Ishikawa (cell line): ENCODE results near the gene C1orf21.

Experiments used
- CEBPB ChIP-seq: IDR thresholded peaks from 2 replicates; pipeline ENCODE4 v1.6.1; 2012
- CREB1 ChIP-seq: IDR thresholded peaks from 2 replicates; pipeline ENCODE4 v1.6.1; 2012; ENCODE audit warnings: low read depth
- EGR1 ChIP-seq: IDR thresholded peaks from 2 replicates; pipeline ENCODE4 v1.6.1; 2012
- EP300 ChIP-seq: IDR thresholded peaks from 2 replicates; pipeline ENCODE4 v1.6.1; 2012; ENCODE audit warnings: borderline replicate concordance
- FOXM1 ChIP-seq: IDR thresholded peaks from 2 replicates; pipeline ENCODE4 v1.6.1; 2012; ENCODE audit warnings: low read depth, borderline replicate concordance
- NFIC ChIP-seq: IDR thresholded peaks from 2 replicates; pipeline ENCODE4 v1.6.1; 2012
- RAD21 ChIP-seq: IDR thresholded peaks from 2 replicates; pipeline ENCODE4 v1.6.1; 2012; ENCODE audit warnings: low read depth
- TAF1 ChIP-seq: IDR thresholded peaks from 2 replicates; pipeline ENCODE4 v1.6.1; 2012; ENCODE audit warnings: low read depth, mild to moderate bottlenecking
- TCF12 ChIP-seq: IDR thresholded peaks from 2 replicates; pipeline ENCODE4 v1.6.1; 2012; ENCODE audit warnings: low read depth
- TEAD4 ChIP-seq: IDR thresholded peaks from 2 replicates; pipeline ENCODE4 v1.6.1; 2012
- YY1 ChIP-seq: IDR thresholded peaks from 2 replicates; pipeline ENCODE4 v1.6.1; 2012; ENCODE audit warnings: low read depth
- ZBTB7A ChIP-seq: IDR thresholded peaks from 2 replicates; pipeline ENCODE4 v1.6.1; 2012; ENCODE audit warnings: low read depth
- TF ChIP-seq, protein P1 (sequence below): IDR thresholded peaks from 2 replicates; pipeline ENCODE4 v1.6.1; 2012
- TF ChIP-seq, protein P2 (sequence below): IDR thresholded peaks from 2 replicates; pipeline ENCODE4 v1.6.1; 2012
- TF ChIP-seq, protein P3 (sequence below): IDR thresholded peaks from 2 replicates; pipeline ENCODE4 v1.6.1; 2012; ENCODE audit warnings: low read depth, mild to moderate bottlenecking

Gene C1orf21

DNA sequence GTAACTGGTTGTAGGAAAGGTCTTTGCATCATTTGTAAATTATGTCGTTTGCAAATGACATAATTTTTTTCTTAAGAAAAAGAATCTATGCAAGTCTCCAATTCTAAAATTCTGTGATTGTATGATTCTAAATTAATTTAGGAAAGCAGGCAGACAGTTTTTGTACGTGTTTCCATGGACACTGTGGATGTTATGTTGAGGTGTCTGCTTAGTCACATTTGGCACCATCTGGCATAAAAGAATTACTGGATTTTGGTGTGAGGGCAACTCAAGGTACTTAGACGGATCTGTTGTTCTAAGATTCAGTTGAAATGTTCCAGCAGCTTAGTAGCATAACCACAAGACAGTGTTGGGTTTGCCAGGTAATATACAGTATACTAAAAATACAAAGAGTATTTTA lies 42.5 kb downstream of the C1orf21 start:
- TF ChIP-seq TCF12 = no peak
- TF ChIP-seq NFIC = no peak
- no peak for TF ChIP-seq EP300
- no peak for TF ChIP-seq TAF1
- TF ChIP-seq, protein P1, sequence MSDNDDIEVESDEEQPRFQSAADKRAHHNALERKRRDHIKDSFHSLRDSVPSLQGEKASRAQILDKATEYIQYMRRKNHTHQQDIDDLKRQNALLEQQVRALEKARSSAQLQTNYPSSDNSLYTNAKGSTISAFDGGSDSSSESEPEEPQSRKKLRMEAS = no peak
- no peak for TF ChIP-seq ZBTB7A

DNA sequence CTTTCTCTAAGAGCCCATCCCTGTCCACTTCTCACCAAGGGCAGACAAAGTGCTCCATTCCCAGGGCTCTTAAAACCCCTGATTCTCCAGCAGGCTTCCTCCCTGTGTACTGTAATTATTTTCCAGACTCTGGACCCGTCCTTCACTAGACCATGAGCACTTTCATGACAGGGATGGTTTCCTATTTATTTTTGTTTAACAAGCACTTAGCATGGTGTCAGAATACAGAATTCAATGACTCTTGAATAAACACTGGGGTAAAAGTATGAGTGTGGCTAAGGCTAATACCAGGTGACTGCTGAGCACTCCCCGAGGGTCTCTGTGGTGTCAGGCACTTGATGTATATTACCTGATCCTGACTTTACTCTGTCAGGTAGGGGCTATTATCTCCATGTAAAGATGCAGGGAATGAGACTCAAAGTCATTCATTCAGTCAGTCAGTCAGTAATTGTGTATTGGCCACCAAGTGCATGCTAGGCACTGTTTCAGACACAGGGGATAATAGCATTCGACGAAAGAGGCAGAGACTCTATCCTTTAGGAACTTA lies 47.2 kb downstream of the C1orf21 start:
- TF ChIP-seq, protein P2, sequence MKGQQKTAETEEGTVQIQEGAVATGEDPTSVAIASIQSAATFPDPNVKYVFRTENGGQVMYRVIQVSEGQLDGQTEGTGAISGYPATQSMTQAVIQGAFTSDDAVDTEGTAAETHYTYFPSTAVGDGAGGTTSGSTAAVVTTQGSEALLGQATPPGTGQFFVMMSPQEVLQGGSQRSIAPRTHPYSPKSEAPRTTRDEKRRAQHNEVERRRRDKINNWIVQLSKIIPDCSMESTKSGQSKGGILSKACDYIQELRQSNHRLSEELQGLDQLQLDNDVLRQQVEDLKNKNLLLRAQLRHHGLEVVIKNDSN = no peak
- TF ChIP-seq EGR1 (no peak), TCF12 (no peak), NFIC (no peak), EP300 (no peak), TAF1 (no peak), CEBPB (no peak), CREB1 (no peak), TEAD4 (no peak), YY1 (no peak)
- TF ChIP-seq, protein P1 = no peak
- TF ChIP-seq, protein P3, sequence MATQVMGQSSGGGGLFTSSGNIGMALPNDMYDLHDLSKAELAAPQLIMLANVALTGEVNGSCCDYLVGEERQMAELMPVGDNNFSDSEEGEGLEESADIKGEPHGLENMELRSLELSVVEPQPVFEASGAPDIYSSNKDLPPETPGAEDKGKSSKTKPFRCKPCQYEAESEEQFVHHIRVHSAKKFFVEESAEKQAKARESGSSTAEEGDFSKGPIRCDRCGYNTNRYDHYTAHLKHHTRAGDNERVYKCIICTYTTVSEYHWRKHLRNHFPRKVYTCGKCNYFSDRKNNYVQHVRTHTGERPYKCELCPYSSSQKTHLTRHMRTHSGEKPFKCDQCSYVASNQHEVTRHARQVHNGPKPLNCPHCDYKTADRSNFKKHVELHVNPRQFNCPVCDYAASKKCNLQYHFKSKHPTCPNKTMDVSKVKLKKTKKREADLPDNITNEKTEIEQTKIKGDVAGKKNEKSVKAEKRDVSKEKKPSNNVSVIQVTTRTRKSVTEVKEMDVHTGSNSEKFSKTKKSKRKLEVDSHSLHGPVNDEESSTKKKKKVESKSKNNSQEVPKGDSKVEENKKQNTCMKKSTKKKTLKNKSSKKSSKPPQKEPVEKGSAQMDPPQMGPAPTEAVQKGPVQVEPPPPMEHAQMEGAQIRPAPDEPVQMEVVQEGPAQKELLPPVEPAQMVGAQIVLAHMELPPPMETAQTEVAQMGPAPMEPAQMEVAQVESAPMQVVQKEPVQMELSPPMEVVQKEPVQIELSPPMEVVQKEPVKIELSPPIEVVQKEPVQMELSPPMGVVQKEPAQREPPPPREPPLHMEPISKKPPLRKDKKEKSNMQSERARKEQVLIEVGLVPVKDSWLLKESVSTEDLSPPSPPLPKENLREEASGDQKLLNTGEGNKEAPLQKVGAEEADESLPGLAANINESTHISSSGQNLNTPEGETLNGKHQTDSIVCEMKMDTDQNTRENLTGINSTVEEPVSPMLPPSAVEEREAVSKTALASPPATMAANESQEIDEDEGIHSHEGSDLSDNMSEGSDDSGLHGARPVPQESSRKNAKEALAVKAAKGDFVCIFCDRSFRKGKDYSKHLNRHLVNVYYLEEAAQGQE = no peak

DNA sequence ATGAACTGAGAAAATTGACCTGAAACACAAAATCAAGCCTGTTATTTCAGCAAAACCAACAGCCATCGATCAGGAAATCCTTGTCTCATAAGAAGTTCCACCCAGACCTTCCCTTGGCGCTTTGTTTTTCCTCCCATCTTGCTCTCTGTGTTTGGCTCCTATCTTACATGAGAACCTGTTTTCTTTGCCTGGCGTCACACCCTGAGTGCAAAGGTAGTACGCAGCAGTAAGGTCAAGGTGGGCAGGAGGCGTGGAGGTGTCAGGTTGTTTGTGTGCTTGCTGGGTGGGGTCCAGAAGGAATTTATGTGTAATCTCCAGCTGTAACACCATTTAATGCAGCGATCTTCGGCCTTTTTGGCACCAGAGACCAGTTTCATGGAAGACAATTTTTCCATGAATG lies 50.5 kb downstream of the C1orf21 start:
- TF ChIP-seq EGR1 = no peak
- TF ChIP-seq, protein P1 = no peak

DNA sequence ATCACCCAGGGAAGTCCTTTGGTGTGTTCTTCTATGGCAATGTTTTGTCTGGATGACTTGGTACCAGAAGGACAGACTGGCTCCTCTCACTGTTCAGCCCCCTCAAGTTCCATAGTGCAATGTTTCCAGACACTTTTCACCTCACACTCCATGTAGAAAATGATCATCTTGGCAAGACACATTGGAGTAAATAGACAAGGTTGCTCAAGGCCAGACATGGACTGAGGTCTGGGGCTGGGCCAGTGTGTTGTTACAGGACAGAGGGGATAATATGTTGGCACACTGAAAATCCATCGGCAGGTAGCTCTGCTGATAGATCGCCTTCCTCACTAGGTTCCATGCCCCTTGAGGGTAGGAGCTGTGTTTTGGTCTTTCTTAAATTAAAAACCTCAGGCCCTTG lies 51.5 kb downstream of the C1orf21 start:
- no peak for TF ChIP-seq NFIC
- TF ChIP-seq, protein P3 = no peak

DNA sequence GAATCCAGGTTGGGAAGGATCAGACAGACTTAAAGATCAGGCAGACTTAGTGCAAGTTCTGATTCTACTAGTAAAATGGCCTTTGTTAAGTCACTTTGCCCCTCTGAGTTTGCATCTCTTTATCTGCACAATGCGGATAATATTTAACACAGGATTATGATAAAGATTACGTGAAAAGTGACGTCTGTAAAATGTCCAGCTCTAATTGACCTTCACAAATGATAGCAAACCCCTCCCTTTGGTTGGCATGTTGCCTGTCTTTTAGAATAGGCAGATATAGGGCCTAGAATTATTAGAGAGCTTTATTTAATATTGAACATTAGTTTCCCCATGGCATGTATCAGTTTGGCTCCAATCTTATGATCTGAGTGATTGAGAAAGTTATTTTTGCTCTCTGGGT lies 55.4 kb downstream of the C1orf21 start:
- TF ChIP-seq RAD21 (no peak), CEBPB (no peak), YY1 (no peak)

DNA sequence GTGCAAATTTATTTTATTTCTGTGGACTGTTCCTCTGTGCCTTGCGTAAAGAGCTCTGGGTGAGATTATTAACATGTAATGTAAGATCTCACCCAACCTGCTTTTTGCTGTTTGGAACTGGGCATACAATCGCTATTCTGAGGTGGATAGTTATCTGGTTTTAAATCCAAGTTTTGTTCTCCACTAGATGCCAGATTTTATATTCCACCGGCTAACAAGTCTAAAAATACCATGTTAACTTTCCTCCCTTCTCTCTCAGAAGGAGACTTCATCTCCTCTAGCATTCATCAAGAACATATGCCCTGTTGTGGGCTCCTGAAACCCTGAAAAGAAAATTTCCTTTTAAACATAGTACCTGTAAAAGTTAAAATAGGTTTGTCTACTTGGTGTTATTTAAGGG lies 56.4 kb downstream of the C1orf21 start:
- TF ChIP-seq RAD21 (no peak), CREB1 (no peak), TCF12 (no peak), EGR1 (no peak), CEBPB (no peak), TEAD4 (no peak), FOXM1 (no peak), TAF1 (no peak), ZBTB7A (no peak), EP300 (no peak), YY1 (no peak), NFIC (no peak)
- TF ChIP-seq, protein P2 = no peak
- TF ChIP-seq, protein P1 = no peak
- TF ChIP-seq, protein P3 = no peak
